LNCaP clone FGC (cell line): ENCODE results near the gene FABP7.

ENCODE experiments used
- DNase-seq: peaks from one replicate; pipeline ENCODE4 v3.0.0-alpha.2; 2011; ENCODE audit warnings: low read depth
- H3K4me3 ChIP-seq: 2 replicates; pipeline ENCODE4 v1.5.1; 2011; ENCODE audit warnings: mild to moderate bottlenecking, low read depth, low read length, control low read depth
- CTCF ChIP-seq: IDR thresholded peaks from 2 replicates; pipeline ENCODE4 v1.5.1; 2012; ENCODE audit warnings: mild to moderate bottlenecking; ENCODE audit not compliant: control insufficient read depth, insufficient read depth; ENCODE audit errors: extremely low read depth

FABP7 gene

GRCh38 chr6:122831511-122831910, 52.0 kb downstream of the FABP7 start:
- no peak for DNase-seq
- TF ChIP-seq CTCF: no peak
- H3K4me3 ChIP-seq: no peak overlapping the region

GRCh38 chr6:122832459-122832858, 52.9 kb downstream of the FABP7 start:
- no peak for TF ChIP-seq CTCF
- DNase-seq: no peak
- no peak overlapping the region for H3K4me3 ChIP-seq

DNA sequence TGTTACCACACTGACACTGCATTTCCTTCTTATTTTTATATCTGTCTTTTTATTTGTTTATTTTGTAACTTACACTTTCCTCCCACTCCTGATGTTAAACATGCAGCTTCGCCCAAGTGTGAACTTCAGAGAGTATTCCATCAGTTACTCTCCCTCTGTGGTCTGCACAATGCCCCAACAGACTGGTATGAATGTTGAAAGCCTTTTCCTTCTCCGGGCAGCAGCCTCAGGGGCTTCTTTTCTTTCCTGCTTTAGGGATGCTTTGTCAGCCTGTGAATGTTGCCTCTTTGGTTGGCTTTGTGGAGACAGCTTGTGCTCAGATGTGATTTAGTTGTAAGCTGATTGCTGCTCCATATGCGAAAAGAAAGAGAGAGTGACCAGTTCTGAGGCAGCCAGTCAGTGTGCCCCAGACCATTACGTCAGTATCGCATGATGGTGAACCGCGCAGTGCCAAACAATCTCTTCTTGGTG, 53.5 kb downstream of the FABP7 start:
- no peak overlapping the region for H3K4me3 ChIP-seq
- DNase-seq: peak; percentile 31
- TF ChIP-seq CTCF: no peak
